B cell (primary cell): Measurements from ENCODE around the gene STK24. TPM values are rescaled to one million over a fixed set of nuclear protein-coding genes. Genes with fewer than 3 reads are reported as not detected.

Experiments used
- ATAC-seq: fragments of 200-7000 bp; cut with Tn5 transposase; one replicate; pipeline ENCODE4 v1.10.0; 2021; ENCODE audit warnings: low read depth, mild to moderate bottlenecking, moderate number of reproducible peaks, moderate library complexity
- CTCF ChIA-PET: fragments of 350-600 bp; sonication (Branson Sonifier 250); formaldehyde crosslinking; loops from one replicate; lab custom pipeline; 2021; ENCODE audit warnings: antibody characterized with exemption, inconsistent platforms; lab: Charles Lee
- POLR2A ChIA-PET: fragments of 350-600 bp; sonication (Branson Sonifier 250); formaldehyde crosslinking; loops from one replicate; lab custom pipeline; 2021; ENCODE audit warnings: antibody characterized with exemption; lab: Charles Lee
- DNase-seq: peaks from one replicate; pipeline ENCODE4 v3.0.0; 2013
- H2AFZ ChIP-seq: 2 replicates; pipeline ENCODE4 v1.6.1; 2012; ENCODE audit warnings: mild to moderate bottlenecking, low read depth, low read length; ENCODE audit not compliant: insufficient read depth, poor library complexity, severe bottlenecking
- H3K27ac ChIP-seq, 2 donors: 1 replicate in 1 of 2; 2 replicates in 1 of 2; pipeline ENCODE4 v1.5.1; 2012 to 2013; ENCODE audit warnings: low read length in 2 of 2, mild to moderate bottlenecking in 2 of 2, moderate library complexity in 1 of 2
- H3K27me3 ChIP-seq, 4 experiments: fragments of 200-600 bp in 1 of 4; sonication (generic) in 1 of 4; replicated peaks in 1 of 4; 1 replicate in 2 of 4; 2 replicates in 2 of 4; pipeline versions ENCODE4 v1.6.1 to v1.7.0; 2013 to 2016; ENCODE audit warnings: low read length in 3 of 4, mild to moderate bottlenecking in 2 of 4, mixed read lengths in 1 of 4, moderate library complexity in 1 of 4; ENCODE audit not compliant: insufficient read depth in 4 of 4, control insufficient read depth in 3 of 4; ENCODE audit errors: control extremely low read depth in 1 of 4
- H3K36me3 ChIP-seq, 2 experiments: replicated peaks in 1 of 2; 1 replicate in 1 of 2; 2 replicates in 1 of 2; pipeline versions ENCODE4 v1.6.1 to v1.7.1; 2013; ENCODE audit warnings: low read length in 1 of 2; ENCODE audit not compliant: insufficient read depth in 2 of 2, control insufficient read depth in 1 of 2; ENCODE audit errors: control extremely low read depth in 1 of 2, extremely low read depth in 1 of 2
- H3K4me1 ChIP-seq, 2 donors: fragments of 200-600 bp in 1 of 2; sonication (generic) in 1 of 2; 1 replicate in 1 of 2; 2 replicates in 1 of 2; pipeline versions ENCODE4 v1.5.1 to v1.6.1; 2013 to 2017; ENCODE audit warnings: low read length in 2 of 2; ENCODE audit not compliant: control insufficient read depth in 2 of 2, insufficient read depth in 2 of 2
- H3K4me2 ChIP-seq: replicated peaks from 2 replicates; pipeline ENCODE3; 2012; ENCODE audit warnings: mild to moderate bottlenecking, low read depth, low read length; ENCODE audit not compliant: poor library complexity, severe bottlenecking
- H3K4me3 ChIP-seq, 5 experiments: fragments of 200-600 bp in 1 of 5; sonication (generic) in 1 of 5; 1 replicate in 3 of 5; 2 replicates in 2 of 5; pipeline versions ENCODE4 v1.5.1 to v1.7.0; 2011 to 2016; ENCODE audit warnings: low read length in 4 of 5, mild to moderate bottlenecking in 4 of 5, low read depth in 2 of 5, control low read depth in 1 of 5, moderate library complexity in 1 of 5; ENCODE audit not compliant: insufficient read depth in 1 of 5; ENCODE audit errors: control extremely low read depth in 1 of 5, extremely low read depth in 1 of 5
- H3K79me2 ChIP-seq: fragments of 200-600 bp; sonication (generic); one replicate; pipeline ENCODE4 v1.6.0; 2016; ENCODE audit warnings: low read length; ENCODE audit not compliant: control insufficient read depth, insufficient read depth
- H3K9ac ChIP-seq: fragments of 200-600 bp; sonication (generic); 2 replicates; pipeline ENCODE4 v1.6.1; 2017; ENCODE audit warnings: mild to moderate bottlenecking, low read length, moderate library complexity
- H3K9me3 ChIP-seq, 3 donors: one replicate each; pipeline versions ENCODE4 v1.6.1 to v1.7.1; 2013; ENCODE audit warnings: low read length in 2 of 3; ENCODE audit not compliant: control insufficient read depth in 2 of 3, insufficient read depth in 1 of 3; ENCODE audit errors: control extremely low read depth in 1 of 3
- H4K20me1 ChIP-seq: 2 replicates; pipeline ENCODE4 v1.6.0; 2012; ENCODE audit warnings: mild to moderate bottlenecking, low read length; ENCODE audit not compliant: insufficient read depth, control insufficient read depth, poor library complexity, severe bottlenecking
- H3K27ac Mint-ChIP-seq: one replicate; pipeline ENCODE4 v1.8.0; 2021; ENCODE audit warnings: mixed read lengths
- H3K27me3 Mint-ChIP-seq: one replicate; pipeline ENCODE4 v1.8.0; 2021; ENCODE audit warnings: mixed read lengths
- H3K4me1 Mint-ChIP-seq: one replicate; pipeline ENCODE4 v1.8.0; 2021; ENCODE audit warnings: mixed read lengths
- H3K4me3 Mint-ChIP-seq: one replicate; pipeline ENCODE4 v1.8.0; 2021; ENCODE audit warnings: mixed read lengths
- H3K9me3 Mint-ChIP-seq: one replicate; pipeline ENCODE4 v1.8.0; 2022; ENCODE audit warnings: mixed read lengths; ENCODE audit not compliant: insufficient read depth
- CTCF ChIP-seq: fragments of 200-600 bp; IDR thresholded peaks from one replicate; pipeline ENCODE4 v1.8.0; 2022; ENCODE audit warnings: antibody characterized with exemption, mild to moderate bottlenecking
- EZH2 ChIP-seq: IDR thresholded peaks from 2 replicates; pipeline ENCODE4 v1.6.1; 2012; ENCODE audit warnings: borderline replicate concordance, low read depth, mild to moderate bottlenecking, moderate library complexity, low read length; ENCODE audit not compliant: insufficient read depth, poor library complexity, severe bottlenecking
- WGBS: methylation state at CpG from one replicate; pipeline ENCODE4 v1.1.5; 2013; ENCODE audit warnings: missing lambda C conversion rate; ENCODE audit not compliant: insufficient coverage; 5-methylcytosine and 5-hydroxymethylcytosine counted together
- intact Hi-C: fragments of 100-400 bp; cut with micrococcal nuclease; formaldehyde crosslinking; loops from one replicate; pipeline ENCODE4 v1.10.0; 2022
- polyA minus RNA-seq: library from RNA; depleted of rRNA, polyadenylated mRNA; stranded (reverse); fragments of >200 nt; gene quantifications from 2 replicates; pipeline ENCODE4 v1.2.3, GENCODE V29; 2012
- polyA plus RNA-seq: library from polyadenylated mRNA; depleted of rRNA; stranded (reverse); fragments of >200 nt; gene quantifications from 2 replicates; pipeline ENCODE4 v1.2.3, GENCODE V29; 2012
- total RNA-seq, 2 donors: library from RNA; stranded (reverse); fragments of 120-200 nt in 1 of 2; gene quantifications; 1 replicate in 1 of 2; 2 replicates in 1 of 2; pipeline versions ENCODE4 v1.2.3 to v1.2.4, GENCODE V29; 2013 to 2022

Gene STK24
- 117 and 120 TPM in 2 replicates for total RNA-seq
- 78.0 TPM for total RNA-seq (2013)
- polyA plus RNA-seq: 47.2 and 61.7 TPM in 2 replicates
- polyA minus RNA-seq: 34.3 and 42.1 TPM in 2 replicates

GRCh38 chr13:98576963-98577835 is at the start of gene STK24:
Gene STK24 (minus strand): TSS chr13:98577107. CDS start chr13:98576786, 321 bp downstream.
- Histone ChIP-seq H3K9ac (peak within 1 kb of the TSS; percentile 77), H3K4me1 (peaks cover 38 to 39% of the 10 kb centered on the region in 2 donors), H3K36me3 (no peaks in the 10 kb centered on the region), H2AFZ (peak within 1 kb of the TSS; percentile 71), H4K20me1 (peaks cover 20% of the 10 kb centered on the region), H3K9me3 (no peaks in the 10 kb centered on the region), H3K27ac (peak within 1 kb of the TSS; percentile 67 to 87), H3K4me3 (peak within 1 kb of the TSS; percentile 51 to 88 (median 72)), H3K27me3 (no peaks in the 10 kb centered on the region), H3K4me2 (peak within 1 kb of the TSS; percentile 87), H3K79me2 (peaks cover 44% of the 10 kb centered on the region)
- under 1% methylated on average over 95 of the region's 103 CpGs for WGBS
- peak within 1 kb of the TSS; percentile 95 for H3K27ac Mint-ChIP-seq
- ChIA-PET CTCF (interaction anchor here (0.9 to 2.0 kb wide), 5 partner anchors 20 to 132 kb away, joined by 3 to 8 read pairs (median 4); no protein-coding TSS in a partner anchor), POLR2A (interaction anchor here (0.6 to 1.6 kb wide), 4 partner anchors 34 to 798 kb away, joined by 3 to 5 read pairs (median 4); no protein-coding TSS in a partner anchor)
- no peaks in the 10 kb centered on the region for H3K27me3 Mint-ChIP-seq
- peak; percentile 80 for DNase-seq
- TF ChIP-seq CTCF (no peak), EZH2 (no peak)
- H3K9me3 Mint-ChIP-seq: no peaks in the 10 kb centered on the region
- peak; percentile 83 for ATAC-seq
- H3K4me1 Mint-ChIP-seq: peaks cover 37% of the 10 kb centered on the region
- H3K4me3 Mint-ChIP-seq: peak within 1 kb of the TSS; percentile 95
- intact Hi-C loops: loop anchor here (1.0 to 10.0 kb wide), 7 partner anchors 9 to 1352 kb away; partner anchors contain the start of genes MBNL2 and TM9SF2
